DND-41 (cell line): ENCODE data around the gene SFT2D1.
"Not testable (repeated sequence)": the region's sequence is repeated elsewhere in the genome, so short reads cannot be mapped to it uniquely, and the experiment has no call there.

Experiments
- CTCF ChIP-seq: IDR thresholded peaks from 2 replicates; pipeline ENCODE4 v1.5.1; 2012; ENCODE audit warnings: borderline replicate concordance, low read length, moderate library complexity, mild to moderate bottlenecking; ENCODE audit not compliant: poor library complexity, severe bottlenecking; ENCODE audit errors: extremely low read depth
- EZH2 ChIP-seq: IDR thresholded peaks from 3 replicates; pipeline ENCODE4 v1.6.1; 2012; ENCODE audit warnings: borderline replicate concordance, low read depth, mild to moderate bottlenecking, moderate library complexity, low read length, inconsistent platforms; ENCODE audit not compliant: severe bottlenecking

GRCh38 chr6:166345672-166346071 lies 3.3 kb upstream of the SFT2D1 start:
- TF ChIP-seq CTCF, EZH2: not testable (repeated sequence)
